H1 (cell line): ENCODE results near the gene BATF3.

Source experiments
- CEBPB ChIP-seq: IDR thresholded peaks from 2 replicates; pipeline ENCODE4 v1.6.1; 2012; ENCODE audit warnings: low read depth, low read length
- CHD1 ChIP-seq: IDR thresholded peaks from 2 replicates; pipeline ENCODE4 v1.6.1; 2012; ENCODE audit warnings: low read depth, low read length, improper control_type of control experiment
- CTCF ChIP-seq, 3 experiments: IDR thresholded peaks; 1 replicate in 2 of 3; 2 replicates in 1 of 3; pipeline versions ENCODE4 v1.5.1 to v1.6.1; 2011; ENCODE audit warnings: low read length in 3 of 3, mild to moderate bottlenecking in 3 of 3, inconsistent platforms in 2 of 3, low read depth in 1 of 3, moderate library complexity in 1 of 3; ENCODE audit not compliant: insufficient read depth in 1 of 3; ENCODE audit errors: control extremely low read depth in 1 of 3
- HDAC2 ChIP-seq, 2 experiments: fragments of 300-600 bp in 1 of 2; sonication (generic) in 1 of 2; IDR thresholded peaks; 2 replicates each; pipeline ENCODE4 v1.6.1; 2011 to 2012; ENCODE audit warnings: low read depth in 2 of 2, low read length in 2 of 2, mild to moderate bottlenecking in 2 of 2, moderate library complexity in 2 of 2, borderline replicate concordance in 1 of 2, inconsistent platforms in 1 of 2
- KDM1A ChIP-seq: fragments of 200-600, 300-600 bp; sonication (generic); IDR thresholded peaks from 2 replicates; pipeline ENCODE4 v1.7.1; 2016; ENCODE audit warnings: mild to moderate bottlenecking, low read length, borderline replicate concordance
- POLR2A ChIP-seq, 2 experiments: IDR thresholded peaks; 1 replicate in 1 of 2; 2 replicates in 1 of 2; pipeline ENCODE4 v1.6.1; 2011; ENCODE audit warnings: low read depth in 2 of 2, low read length in 2 of 2, mild to moderate bottlenecking in 2 of 2; ENCODE audit errors: control extremely low read depth in 1 of 2
- POLR2AphosphoS5 ChIP-seq: IDR thresholded peaks from 2 replicates; pipeline ENCODE4 v1.6.1; 2011; ENCODE audit warnings: low read depth, low read length
- RNF2 ChIP-seq: fragments of 200-900, 300-1000 bp; sonication (generic); IDR thresholded peaks from 2 replicates; pipeline ENCODE4 v1.7.1; 2016; ENCODE audit warnings: borderline replicate concordance, low read depth, mild to moderate bottlenecking, antibody characterized with exemption, low read length; ENCODE audit not compliant: poor library complexity, severe bottlenecking; ENCODE audit errors: missing control alignments
- SRF ChIP-seq: IDR thresholded peaks from 2 replicates; pipeline ENCODE4 v1.6.1; 2011; ENCODE audit warnings: mild to moderate bottlenecking, low read depth, low read length, moderate library complexity
- TAF1 ChIP-seq: IDR thresholded peaks from 2 replicates; pipeline ENCODE4 v1.6.1; 2011; ENCODE audit warnings: mild to moderate bottlenecking, low read depth, low read length
- TAF7 ChIP-seq: optimal IDR thresholded peaks from 2 replicates; pipeline ENCODE3; 2011; ENCODE audit warnings: low read depth, mild to moderate bottlenecking, inconsistent platforms, low read length, moderate library complexity, borderline replicate concordance
- TF ChIP-seq, protein P1 (sequence below): IDR thresholded peaks from 2 replicates; pipeline ENCODE4 v1.6.1; 2011; ENCODE audit warnings: low read depth, mild to moderate bottlenecking, low read length; ENCODE audit not compliant: insufficient read depth

DNA sequence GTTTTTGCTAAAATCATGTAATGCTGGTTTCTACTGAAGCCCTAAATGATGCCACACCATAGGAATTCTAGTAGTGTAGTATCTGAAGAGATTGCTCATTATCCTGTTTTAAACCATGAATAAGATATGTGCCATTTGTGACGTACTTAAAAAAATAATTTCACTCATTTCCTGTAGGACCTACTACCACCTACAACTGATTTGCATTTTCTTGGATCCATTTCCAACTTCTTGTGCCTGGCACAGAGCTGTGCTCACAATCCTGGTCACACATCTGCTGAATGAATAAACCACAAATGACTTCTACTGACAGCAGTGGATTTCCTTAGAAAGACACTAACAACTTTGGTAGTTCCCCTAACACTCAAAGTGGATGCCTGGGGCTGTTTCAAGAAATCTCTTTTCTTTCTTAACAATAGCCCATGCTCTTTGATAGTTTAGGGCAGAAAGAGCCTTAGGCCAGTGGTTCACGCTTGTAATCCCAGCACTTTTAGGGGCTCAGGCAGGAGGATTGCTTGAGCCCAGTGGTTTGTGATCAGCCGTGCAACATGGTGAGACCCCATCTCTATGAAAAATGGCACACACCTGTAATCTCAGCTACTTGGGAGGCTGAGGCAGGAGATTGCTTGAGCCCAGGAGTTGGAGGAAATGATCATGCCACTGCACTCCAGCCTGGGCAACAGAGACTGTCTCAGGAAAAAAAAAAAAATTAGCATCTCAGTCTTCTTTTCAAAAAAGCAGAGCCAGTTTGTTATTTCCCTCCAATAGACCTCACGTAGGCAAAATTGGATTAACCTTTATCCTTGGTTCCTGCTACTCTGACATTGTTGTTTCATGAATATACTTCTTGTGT, 13.0 kb upstream of the BATF3 start:
- TF ChIP-seq TAF7 (no peak), CTCF (IDR thresholded peaks at IDR 0.05; ENCODE audit: control extremely low read depth in 1 of 3, insufficient read depth in 1 of 3, low read depth in 1 of 3, low read length in 3 of 3) (no peak), KDM1A (no peak), CEBPB (no peak), SRF (no peak), HDAC2 (IDR thresholded peaks at IDR 0.05; ENCODE audit: borderline replicate concordance in 1 of 2, low read depth in 2 of 2, low read length in 2 of 2) (no peak), TAF1 (no peak), CHD1 (no peak), POLR2A (IDR thresholded peaks at IDR 0.05; ENCODE audit: control extremely low read depth in 1 of 2, low read depth in 2 of 2, low read length in 2 of 2) (no peak), POLR2AphosphoS5 (no peak), RNF2 (no peak)
- TF ChIP-seq, protein P1, sequence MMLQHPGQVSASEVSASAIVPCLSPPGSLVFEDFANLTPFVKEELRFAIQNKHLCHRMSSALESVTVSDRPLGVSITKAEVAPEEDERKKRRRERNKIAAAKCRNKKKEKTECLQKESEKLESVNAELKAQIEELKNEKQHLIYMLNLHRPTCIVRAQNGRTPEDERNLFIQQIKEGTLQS, result no peak
